ENCODE data around the gene FAM110C.
"Not testable (repeated sequence)": the region's sequence is repeated elsewhere in the genome, so short reads cannot be mapped to it uniquely, and the experiment has no call there.

The FAM110C gene

DNA sequence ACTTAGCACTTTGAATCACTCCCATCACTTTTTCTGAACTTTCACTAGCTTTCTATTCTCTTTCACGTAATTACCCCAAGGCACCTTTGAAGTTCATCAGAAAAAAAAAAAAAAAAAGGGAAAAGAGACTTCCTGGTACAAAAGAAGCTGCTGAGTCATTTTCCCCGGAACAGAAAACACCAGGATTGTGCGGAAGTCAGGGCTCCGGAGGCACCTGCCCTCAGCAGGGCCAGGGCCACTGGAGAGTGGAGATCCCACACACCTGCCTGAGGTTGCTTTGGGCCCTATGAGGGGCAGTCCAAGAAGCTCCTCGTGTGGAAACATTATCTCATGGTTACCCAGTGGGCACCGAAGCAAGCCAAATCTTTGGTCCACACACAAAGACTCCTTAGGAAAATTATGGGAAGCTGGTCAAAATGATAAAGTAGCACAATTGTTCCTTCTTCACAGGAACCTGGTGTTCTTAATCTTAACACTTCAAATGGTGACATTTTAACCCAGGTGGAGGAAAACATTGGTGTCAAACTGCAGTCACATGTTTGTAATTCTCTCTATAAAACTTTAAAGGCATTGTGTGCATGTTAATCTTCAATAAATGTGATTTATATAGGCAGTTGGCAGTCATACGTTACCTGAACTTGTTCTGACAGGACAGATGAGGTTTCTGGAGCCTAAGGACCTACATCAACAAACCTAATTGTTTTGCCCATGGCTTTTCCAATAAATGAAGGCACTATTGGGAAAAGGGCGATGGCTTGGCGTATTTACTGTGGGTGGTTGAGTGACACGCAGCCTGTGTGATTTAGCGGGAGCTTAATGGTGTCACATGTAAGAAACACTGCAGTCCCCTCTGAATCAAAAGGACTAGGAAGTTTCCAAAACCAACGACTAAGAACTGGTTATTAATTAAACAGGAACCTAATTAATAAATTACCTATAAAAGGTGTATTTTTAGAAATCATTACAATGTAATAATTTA is 23.4 kb upstream of the FAM110C start:
- TF ChIP-seq EZH2phosphoT487 (IDR thresholded peaks at IDR 0.05; ENCODE audit: low read depth) = no peak
- TF ChIP-seq, protein P1, sequence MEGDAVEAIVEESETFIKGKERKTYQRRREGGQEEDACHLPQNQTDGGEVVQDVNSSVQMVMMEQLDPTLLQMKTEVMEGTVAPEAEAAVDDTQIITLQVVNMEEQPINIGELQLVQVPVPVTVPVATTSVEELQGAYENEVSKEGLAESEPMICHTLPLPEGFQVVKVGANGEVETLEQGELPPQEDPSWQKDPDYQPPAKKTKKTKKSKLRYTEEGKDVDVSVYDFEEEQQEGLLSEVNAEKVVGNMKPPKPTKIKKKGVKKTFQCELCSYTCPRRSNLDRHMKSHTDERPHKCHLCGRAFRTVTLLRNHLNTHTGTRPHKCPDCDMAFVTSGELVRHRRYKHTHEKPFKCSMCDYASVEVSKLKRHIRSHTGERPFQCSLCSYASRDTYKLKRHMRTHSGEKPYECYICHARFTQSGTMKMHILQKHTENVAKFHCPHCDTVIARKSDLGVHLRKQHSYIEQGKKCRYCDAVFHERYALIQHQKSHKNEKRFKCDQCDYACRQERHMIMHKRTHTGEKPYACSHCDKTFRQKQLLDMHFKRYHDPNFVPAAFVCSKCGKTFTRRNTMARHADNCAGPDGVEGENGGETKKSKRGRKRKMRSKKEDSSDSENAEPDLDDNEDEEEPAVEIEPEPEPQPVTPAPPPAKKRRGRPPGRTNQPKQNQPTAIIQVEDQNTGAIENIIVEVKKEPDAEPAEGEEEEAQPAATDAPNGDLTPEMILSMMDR (IDR thresholded peaks at IDR 0.05; ENCODE audit: low read depth, low read length) = no peak
- Histone ChIP-seq H3K4me2 (ENCODE audit: low read length) (no peak overlapping the region), H3K79me2 (ENCODE audit: low read length) (no peaks in the 10 kb centered on the region), H4K20me1 (ENCODE audit: insufficient read depth, low read length) (no peaks in the 10 kb centered on the region), H3K36me3 (replicated peaks; ENCODE audit: low read depth, low read length) (no peaks in the 10 kb centered on the region), H2AFZ (ENCODE audit: low read depth, low read length) (no peak overlapping the region), H3K9ac (ENCODE audit: low read length) (no peak overlapping the region), H3K9me3 (ENCODE audit: insufficient read depth, low read length) (no peaks in the 10 kb centered on the region), H3K4me3 (ENCODE audit: low read length) (no peak overlapping the region), H3K4me1 (ENCODE audit: low read length) (peaks cover 5% of the 10 kb centered on the region; the same call in 1 of the 2 replicates), H3K27ac (ENCODE audit: low read length) (no peak overlapping the region), H3K27me3 (ENCODE audit: low read depth, low read length) (no peaks in the 10 kb centered on the region)

DNA sequence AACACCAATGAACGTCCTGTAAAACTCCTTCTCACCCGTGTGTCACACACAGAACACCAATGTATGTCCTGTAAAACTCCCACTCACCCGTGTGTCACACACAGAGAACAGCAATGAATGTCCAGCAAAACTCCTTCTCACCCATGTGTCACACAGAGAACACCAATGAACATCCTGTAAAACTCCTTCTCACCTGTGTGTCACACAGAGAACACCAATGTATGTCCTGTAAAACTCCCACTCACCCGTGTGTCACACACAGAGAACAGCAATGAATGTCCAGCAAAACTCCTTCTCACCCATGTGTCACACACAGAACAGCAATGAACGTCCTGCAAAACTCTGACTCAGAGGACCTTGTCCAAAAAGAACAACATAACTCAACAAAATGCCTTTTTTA is 22.3 kb upstream of the FAM110C start:
- not testable (repeated sequence) for H4K20me1 ChIP-seq (ENCODE audit: insufficient read depth, low read length); H3K9ac ChIP-seq (ENCODE audit: low read length); H2AFZ ChIP-seq (ENCODE audit: low read depth, low read length); H3K79me2 ChIP-seq (ENCODE audit: low read length); H3K27ac ChIP-seq (ENCODE audit: low read length); H3K9me3 ChIP-seq (ENCODE audit: insufficient read depth, low read length); H3K4me2 ChIP-seq (ENCODE audit: low read length); H3K36me3 ChIP-seq (replicated peaks; ENCODE audit: low read depth, low read length); H3K4me1 ChIP-seq (ENCODE audit: low read length); H3K4me3 ChIP-seq (ENCODE audit: low read length); H3K27me3 ChIP-seq (ENCODE audit: low read depth, low read length)

DNA sequence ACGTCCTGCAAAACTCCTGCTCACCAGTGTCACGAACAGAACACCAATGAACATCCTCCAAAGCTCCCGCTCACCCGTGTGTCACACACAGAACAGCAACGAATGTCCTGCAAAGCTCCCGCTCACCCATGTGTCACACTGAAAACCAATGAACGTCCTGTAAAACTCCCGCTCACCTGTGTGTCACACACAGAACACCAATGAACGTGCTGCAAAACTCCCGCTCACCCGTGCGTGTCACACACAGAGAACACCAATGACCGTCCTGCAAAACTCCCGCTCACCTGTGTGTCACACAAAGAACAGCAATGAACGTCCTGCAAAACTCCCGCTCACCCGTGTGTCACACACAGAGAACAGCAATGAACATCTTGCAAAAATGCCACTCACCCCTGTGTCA is 20.5 kb upstream of the FAM110C start:
- Histone ChIP-seq H3K27ac (ENCODE audit: low read length) (no peak overlapping the region), H4K20me1 (ENCODE audit: insufficient read depth, low read length) (no peaks in the 10 kb centered on the region), H3K4me1 (ENCODE audit: low read length) (no peaks in the 10 kb centered on the region), H3K9me3 (ENCODE audit: insufficient read depth, low read length) (no peaks in the 10 kb centered on the region), H3K4me2 (ENCODE audit: low read length) (no peak overlapping the region), H3K4me3 (ENCODE audit: low read length) (no peak overlapping the region), H3K79me2 (ENCODE audit: low read length) (no peaks in the 10 kb centered on the region), H3K27me3 (ENCODE audit: low read depth, low read length) (no peaks in the 10 kb centered on the region), H3K9ac (ENCODE audit: low read length) (no peak overlapping the region), H2AFZ (ENCODE audit: low read depth, low read length) (no peak overlapping the region), H3K36me3 (replicated peaks; ENCODE audit: low read depth, low read length) (no peaks in the 10 kb centered on the region)
- TF ChIP-seq EZH2phosphoT487 (IDR thresholded peaks at IDR 0.05; ENCODE audit: low read depth) = no peak
- TF ChIP-seq, protein P1 (IDR thresholded peaks at IDR 0.05; ENCODE audit: low read depth, low read length) = no peak

DNA sequence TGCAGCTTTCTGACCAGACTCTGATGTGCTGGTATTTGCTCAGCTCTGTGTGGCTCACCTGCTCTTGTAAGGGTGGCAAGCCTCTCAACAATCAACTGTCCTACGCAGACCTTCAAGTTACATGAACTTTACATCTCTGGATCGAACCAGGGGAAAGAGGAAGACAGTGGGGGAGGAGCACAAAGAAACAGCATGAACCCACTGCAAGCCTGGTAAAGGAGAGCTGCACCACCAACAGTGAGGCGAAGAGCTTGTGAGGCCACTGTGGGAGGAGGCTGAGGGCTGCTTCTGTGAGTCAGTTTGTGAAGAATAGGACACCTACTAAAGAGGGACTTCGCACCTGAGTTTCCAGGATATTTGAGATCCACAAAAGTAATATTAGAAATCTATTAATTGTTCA is 18.8 kb upstream of the FAM110C start:
- H3K79me2 ChIP-seq (ENCODE audit: low read length) = no peaks in the 10 kb centered on the region
- H3K4me3 ChIP-seq (ENCODE audit: low read length) = no peak overlapping the region
- H3K27me3 ChIP-seq (ENCODE audit: low read depth, low read length) = no peaks in the 10 kb centered on the region
- H3K4me1 ChIP-seq (ENCODE audit: low read length) = no peaks in the 10 kb centered on the region
- H3K27ac ChIP-seq (ENCODE audit: low read length) = no peak overlapping the region
- H4K20me1 ChIP-seq (ENCODE audit: insufficient read depth, low read length) = no peaks in the 10 kb centered on the region
- H3K9me3 ChIP-seq (ENCODE audit: insufficient read depth, low read length) = no peaks in the 10 kb centered on the region
- no peak overlapping the region for H3K4me2 ChIP-seq (ENCODE audit: low read length)
- no peak overlapping the region for H2AFZ ChIP-seq (ENCODE audit: low read depth, low read length)
- no peaks in the 10 kb centered on the region for H3K36me3 ChIP-seq (replicated peaks; ENCODE audit: low read depth, low read length)
- no peak overlapping the region for H3K9ac ChIP-seq (ENCODE audit: low read length)
- TF ChIP-seq EZH2phosphoT487 (IDR thresholded peaks at IDR 0.05; ENCODE audit: low read depth) = no peak

All from OCI-LY3 (cell line).